ENCODE measurements around the gene FAM185A. TPM values are rescaled to one million over a fixed set of nuclear protein-coding genes. Genes with fewer than 3 reads are reported as not detected.
"Not testable (repeated sequence)": the region's sequence is repeated elsewhere in the genome, so short reads cannot be mapped to it uniquely, and the experiment has no call there.

The FAM185A gene
- total and polyA plus RNA-seq, 2 of the 4 experiments (the other 2 are of a cell fraction): 3.6 to 4.3 TPM

DNA sequence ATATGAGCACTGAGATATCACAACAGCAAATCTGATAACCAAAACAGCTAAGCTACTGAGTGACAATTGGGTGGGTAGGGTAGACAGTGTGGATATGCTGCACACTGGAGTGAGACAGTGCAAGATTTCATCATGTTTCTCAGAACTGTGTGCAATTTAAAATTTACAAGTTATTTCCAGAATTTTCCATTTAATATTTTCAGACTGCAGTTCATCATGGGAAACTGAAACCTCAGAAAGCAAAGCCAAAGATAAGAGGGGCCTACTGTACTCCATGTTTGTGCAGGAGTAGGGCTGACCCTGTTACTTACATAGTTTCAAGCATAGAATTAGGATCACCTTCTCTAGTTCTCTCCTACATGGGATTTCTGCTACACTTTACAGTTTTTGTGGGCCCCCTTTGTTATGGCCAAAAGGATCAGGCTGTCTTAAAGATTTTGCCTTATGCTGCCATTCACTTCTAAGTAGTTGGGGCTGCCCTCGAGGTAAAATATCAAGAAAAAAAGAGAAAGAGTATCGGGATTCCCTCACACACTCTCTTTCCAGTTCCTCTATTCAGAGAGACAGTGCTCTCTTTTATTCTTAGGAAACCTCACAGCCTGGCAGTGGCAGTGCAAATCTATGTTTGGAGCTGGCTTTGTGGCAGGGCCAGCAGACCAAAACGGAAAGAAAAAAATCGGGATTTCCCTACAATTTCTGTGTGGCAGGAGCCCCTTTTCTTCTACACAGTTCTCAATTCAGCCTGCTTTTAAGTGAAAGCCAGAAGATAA lies 6.6 kb upstream of the FAM185A start:
- CTCF ChIA-PET; H3K36me3 ChIP-seq (ENCODE audit: control insufficient read depth, insufficient read depth, low read length); H2AK5ac ChIP-seq (ENCODE audit: low read depth, low read length); H2AK9ac ChIP-seq (replicated peaks; ENCODE audit: low read depth, low read length, poor library complexity); POLR2A ChIA-PET (ENCODE audit: unreplicated experiment); BruUV-seq (replicated peaks); H3K27me3 ChIP-seq (ENCODE audit: control insufficient read depth, insufficient read depth, low read length); H2BK20ac ChIP-seq (ENCODE audit: low read depth, low read length); H3K79me1 ChIP-seq (ENCODE audit: low read depth in 1 of 2, low read length in 2 of 2); H2AFZ ChIP-seq (replicated peaks; ENCODE audit: low read length, poor library complexity); H3K4ac ChIP-seq (ENCODE audit: low read depth, low read length); H2BK120ac ChIP-seq (ENCODE audit: low read depth, low read length); intact Hi-C loops (cut with micrococcal nuclease); H3K27ac ChIP-seq (ENCODE audit: insufficient read depth, low read length); H4K5ac ChIP-seq (ENCODE audit: low read depth, low read length); H3K4me3 ChIP-seq (ENCODE audit: insufficient read depth, low read depth, low read length); H2BK5ac ChIP-seq (ENCODE audit: low read depth, low read length, poor library complexity, severe bottlenecking); dilution Hi-C loops (cut with HindIII; ENCODE audit: low sequenced_read_pairs, unreplicated experiment); DNase-seq; H3K9me1 ChIP-seq (ENCODE audit: insufficient read depth, low read length); H4K91ac ChIP-seq (ENCODE audit: insufficient read depth, low read depth, low read length); H4K8ac ChIP-seq (ENCODE audit: low read depth in 2 of 2, low read length in 2 of 2); H3K9ac ChIP-seq (ENCODE audit: low read depth, low read length); H2BK15ac ChIP-seq (ENCODE audit: low read depth, low read length); H3K9me3 ChIP-seq (ENCODE audit: control insufficient read depth, insufficient read depth, low read length); H3K18ac ChIP-seq (ENCODE audit: low read depth, low read length); H3K4me1 ChIP-seq (ENCODE audit: control insufficient read depth, insufficient read depth, low read length); H3K4me2 ChIP-seq (ENCODE audit: low read depth, low read length); H3K56ac ChIP-seq (ENCODE audit: extremely low read depth, insufficient read depth, low read length); H4K20me1 ChIP-seq (ENCODE audit: insufficient read depth, low read length); H3K14ac ChIP-seq (replicated peaks; ENCODE audit: low read depth, low read length); H3K23ac ChIP-seq (ENCODE audit: low read depth, low read length): not testable (repeated sequence)
- no CpG with 5 or more reads among the region's 4 CpGs for WGBS, 2 experiments (ENCODE audit: extremely low coverage in 2 of 2, insufficient read length in 1 of 2)
- ATAC-seq (ENCODE audit: low read depth): peak; percentile 29
- in situ Hi-C loops (cut with MboI; ENCODE audit: low sequenced_read_pairs): loop anchor here (10.0 kb wide), 1 partner anchor 323 kb away; no protein-coding TSS in a partner anchor

DNA sequence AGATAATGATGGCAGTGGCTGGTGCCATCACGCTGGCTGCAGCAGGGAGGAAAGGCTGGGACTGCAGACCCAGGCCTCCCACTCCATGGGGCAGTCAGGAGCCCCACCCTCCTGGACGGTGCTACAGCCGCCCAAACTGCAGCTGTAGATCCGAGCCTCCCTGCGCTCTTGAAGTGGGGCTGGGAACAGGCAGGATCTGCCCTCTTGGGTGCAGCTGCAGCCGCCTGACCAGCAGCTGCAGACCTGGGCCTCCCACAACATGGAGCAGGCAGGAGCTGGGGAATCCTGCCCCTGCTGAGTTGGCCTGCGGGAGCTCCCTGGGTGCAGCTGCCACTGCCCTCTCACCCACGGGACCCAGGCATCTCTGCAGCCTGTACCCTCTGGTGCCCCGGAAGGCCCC lies 4.9 kb upstream of the FAM185A start:
- H2BK15ac ChIP-seq (ENCODE audit: low read depth, low read length); H3K79me1 ChIP-seq (ENCODE audit: low read depth in 1 of 2, low read length in 2 of 2); H2AK5ac ChIP-seq (ENCODE audit: low read depth, low read length); H2BK20ac ChIP-seq (ENCODE audit: low read depth, low read length); H4K5ac ChIP-seq (ENCODE audit: low read depth, low read length); H3K9ac ChIP-seq (ENCODE audit: low read depth, low read length); DNase-seq; H3K9me1 ChIP-seq (ENCODE audit: insufficient read depth, low read length); H2AFZ ChIP-seq (replicated peaks; ENCODE audit: low read length, poor library complexity); H3K18ac ChIP-seq (ENCODE audit: low read depth, low read length); H3K14ac ChIP-seq (replicated peaks; ENCODE audit: low read depth, low read length); intact Hi-C loops (cut with micrococcal nuclease); H3K56ac ChIP-seq (ENCODE audit: extremely low read depth, insufficient read depth, low read length); H2BK120ac ChIP-seq (ENCODE audit: low read depth, low read length); H3K4me3 ChIP-seq (ENCODE audit: insufficient read depth, low read depth, low read length); POLR2A ChIA-PET (ENCODE audit: unreplicated experiment); H4K91ac ChIP-seq (ENCODE audit: insufficient read depth, low read depth, low read length); H3K4ac ChIP-seq (ENCODE audit: low read depth, low read length); H3K4me2 ChIP-seq (ENCODE audit: low read depth, low read length); H3K23ac ChIP-seq (ENCODE audit: low read depth, low read length); ATAC-seq (ENCODE audit: low read depth); H4K8ac ChIP-seq (ENCODE audit: low read depth in 2 of 2, low read length in 2 of 2); H3K36me3 ChIP-seq (ENCODE audit: control insufficient read depth, insufficient read depth, low read length); H3K27ac ChIP-seq (ENCODE audit: insufficient read depth, low read length); H4K20me1 ChIP-seq (ENCODE audit: insufficient read depth, low read length); BruUV-seq (replicated peaks); H3K4me1 ChIP-seq (ENCODE audit: control insufficient read depth, insufficient read depth, low read length); CTCF ChIA-PET; H2AK9ac ChIP-seq (replicated peaks; ENCODE audit: low read depth, low read length, poor library complexity); dilution Hi-C loops (cut with HindIII; ENCODE audit: low sequenced_read_pairs, unreplicated experiment); H2BK5ac ChIP-seq (ENCODE audit: low read depth, low read length, poor library complexity, severe bottlenecking); H3K9me3 ChIP-seq (ENCODE audit: control insufficient read depth, insufficient read depth, low read length); H3K27me3 ChIP-seq (ENCODE audit: control insufficient read depth, insufficient read depth, low read length): not testable (repeated sequence)
- in situ Hi-C loops (cut with MboI; ENCODE audit: low sequenced_read_pairs): loop anchor here (10.0 kb wide), 1 partner anchor 321 kb away; no protein-coding TSS in a partner anchor
- WGBS, 2 experiments (ENCODE audit: extremely low coverage in 2 of 2, insufficient read length in 1 of 2): no CpG with 5 or more reads among the region's 9 CpGs
